Measurements from ENCODE around the gene TAF4.
"Not testable (repeated sequence)": the region's sequence is repeated elsewhere in the genome, so short reads cannot be mapped to it uniquely, and the experiment has no call there.

TAF4 gene

GRCh38 chr20:61957961-61958715 lies 107.5 kb downstream of the TAF4 start:
- no peak for DNase-seq

GRCh38 chr20:61956396-61957342 lies 109.0 kb downstream of the TAF4 start:
- no peak for DNase-seq

GRCh38 chr20:61955668-61956395 lies 109.8 kb downstream of the TAF4 start:
- no peak for DNase-seq

GRCh38 chr20:61954276-61955021 lies 111.2 kb downstream of the TAF4 start:
- peak; percentile 80 for DNase-seq

GRCh38 chr20:61953037-61954021 lies 112.4 kb downstream of the TAF4 start:
- DNase-seq = no peak

- no peak for DNase-seq
Observed at GRCh38 chr20:61951695-61952533, 113.8 kb downstream of the TAF4 start.

- no peak for DNase-seq
Observed at GRCh38 chr20:61950641-61951071, 115.0 kb downstream of the TAF4 start.

- no peak for DNase-seq
Observed at GRCh38 chr20:61949714-61950640, 115.7 kb downstream of the TAF4 start.

- DNase-seq = no peak
Observed at GRCh38 chr20:61949363-61949713, 116.3 kb downstream of the TAF4 start.

- no peak for DNase-seq
Observed at GRCh38 chr20:61948586-61949362, 116.9 kb downstream of the TAF4 start.

GRCh38 chr20:61948056-61948455 lies 117.6 kb downstream of the TAF4 start:
- DNase-seq = not testable (repeated sequence)

- DNase-seq = not testable (repeated sequence)
Observed at GRCh38 chr20:61945495-61945894, 120.2 kb downstream of the TAF4 start.

GRCh38 chr20:61944967-61945366 lies 120.7 kb downstream of the TAF4 start:
- DNase-seq = not testable (repeated sequence)

- DNase-seq = no peak
Observed at GRCh38 chr20:61942526-61942925, 123.2 kb downstream of the TAF4 start.

GRCh38 chr20:61941721-61942405 lies 123.8 kb downstream of the TAF4 start:
- DNase-seq = no peak

- DNase-seq = no peak
Observed at GRCh38 chr20:61940976-61941720, 124.5 kb downstream of the TAF4 start.

GRCh38 chr20:61940491-61940890 lies 125.2 kb downstream of the TAF4 start:
- DNase-seq = no peak

Measured in NCI-H2029 (cell line).